Trophoblast cell (in vitro differentiated cells and primary cell): ENCODE results near the gene LBX2.

Source experiments
- DNase-seq, 2 donors: peaks; one replicate each; pipeline ENCODE4 v3.0.0-alpha.2; 2016
- H2AFZ ChIP-seq: 2 replicates; pipeline ENCODE4 v1.6.1; 2013; ENCODE audit warnings: low read length, moderate library complexity, mild to moderate bottlenecking; ENCODE audit not compliant: insufficient read depth, poor library complexity
- H2AK5ac ChIP-seq: 2 replicates; pipeline ENCODE4 v1.6.1; 2013; ENCODE audit warnings: mild to moderate bottlenecking, low read length
- H2BK120ac ChIP-seq: 2 replicates; pipeline ENCODE4 v1.6.1; 2013; ENCODE audit warnings: low read length, mild to moderate bottlenecking, moderate library complexity; ENCODE audit not compliant: insufficient read depth, poor library complexity
- H2BK12ac ChIP-seq: 2 replicates; pipeline ENCODE4 v1.6.1; 2013; ENCODE audit warnings: mild to moderate bottlenecking, low read length, moderate library complexity
- H2BK5ac ChIP-seq: 2 replicates; pipeline ENCODE4 v1.6.1; 2013; ENCODE audit warnings: low read length, low read depth, moderate library complexity, mild to moderate bottlenecking; ENCODE audit not compliant: poor library complexity
- H3K14ac ChIP-seq: 2 replicates; pipeline ENCODE4 v1.6.1; 2013; ENCODE audit warnings: mild to moderate bottlenecking, low read length
- H3K18ac ChIP-seq: 2 replicates; pipeline ENCODE4 v1.6.1; 2013; ENCODE audit warnings: mild to moderate bottlenecking, low read length
- H3K23ac ChIP-seq: 2 replicates; pipeline ENCODE4 v1.6.1; 2013; ENCODE audit warnings: low read length
- H3K27ac ChIP-seq: 2 replicates; pipeline ENCODE4 v1.5.1; 2013; ENCODE audit warnings: low read depth, mild to moderate bottlenecking, inconsistent platforms, low read length, moderate library complexity
- H3K27me3 ChIP-seq: 2 replicates; pipeline ENCODE4 v1.6.1; 2013; ENCODE audit warnings: inconsistent platforms, mild to moderate bottlenecking, low read length, moderate library complexity; ENCODE audit not compliant: insufficient read depth
- H3K36me3 ChIP-seq, 2 experiments: 1 replicate in 1 of 2; 2 replicates in 1 of 2; pipeline ENCODE4 v1.6.1; 2013; ENCODE audit warnings: low read length in 2 of 2, mild to moderate bottlenecking in 2 of 2, moderate library complexity in 1 of 2; ENCODE audit not compliant: insufficient read depth in 2 of 2, control insufficient read depth in 1 of 2
- H3K4ac ChIP-seq: 2 replicates; pipeline ENCODE4 v1.6.1; 2013; ENCODE audit warnings: low read depth, mild to moderate bottlenecking, low read length, moderate library complexity
- H3K4me1 ChIP-seq, 2 experiments: 1 replicate in 1 of 2; 2 replicates in 1 of 2; pipeline ENCODE4 v1.6.1; 2013; ENCODE audit warnings: low read length in 2 of 2, mild to moderate bottlenecking in 2 of 2, moderate library complexity in 1 of 2; ENCODE audit not compliant: insufficient read depth in 2 of 2, control insufficient read depth in 1 of 2
- H3K4me2 ChIP-seq: 2 replicates; pipeline ENCODE4 v1.6.1; 2013; ENCODE audit warnings: inconsistent platforms, mild to moderate bottlenecking, low read length, moderate library complexity
- H3K4me3 ChIP-seq: 2 replicates; pipeline ENCODE4 v1.5.1; 2013; ENCODE audit warnings: mild to moderate bottlenecking, low read depth, low read length, inconsistent platforms
- H3K79me1 ChIP-seq: one replicate; pipeline ENCODE4 v1.6.1; 2013; ENCODE audit warnings: low read length
- H3K79me2 ChIP-seq: 2 replicates; pipeline ENCODE4 v1.6.1; 2013; ENCODE audit warnings: low read length, mild to moderate bottlenecking; ENCODE audit not compliant: control insufficient read depth, insufficient read depth, poor library complexity
- H3K9ac ChIP-seq: 2 replicates; pipeline ENCODE4 v1.6.1; 2013; ENCODE audit warnings: mild to moderate bottlenecking, low read length
- H3K9me3 ChIP-seq: 2 replicates; pipeline ENCODE4 v1.6.1; 2013; ENCODE audit warnings: low read depth, mild to moderate bottlenecking, control low read depth, inconsistent platforms, low read length; ENCODE audit not compliant: insufficient read depth
- H4K12ac ChIP-seq: 2 replicates; pipeline ENCODE4 v1.6.1; 2013; ENCODE audit warnings: low read depth, mild to moderate bottlenecking, low read length, moderate library complexity
- H4K8ac ChIP-seq: 2 replicates; pipeline ENCODE4 v1.6.1; 2013; ENCODE audit warnings: low read depth, mild to moderate bottlenecking, low read length, moderate library complexity
- H4K91ac ChIP-seq: one replicate; pipeline ENCODE4 v1.6.1; 2013; ENCODE audit warnings: low read depth, mild to moderate bottlenecking, low read length, moderate library complexity
- WGBS: extraction: QIAGEN DNeasy Blood & Tissue Kit; methylation state at CpG from one replicate; pipeline ENCODE4 v1.1.7; 2013; ENCODE audit warnings: missing lambda C conversion rate; ENCODE audit not compliant: insufficient read length, insufficient coverage; ENCODE audit errors: extremely low coverage; 5-methylcytosine and 5-hydroxymethylcytosine counted together

LBX2 gene

GRCh38 chr2:74474899-74475298 lies 24.5 kb downstream of the LBX2 start:
- Histone ChIP-seq H3K4me1 (peaks cover 5 to 7% of the 10 kb centered on the region in 2 experiments), H3K18ac (no peak overlapping the region), H3K79me2 (peaks cover 3% of the 10 kb centered on the region), H2AK5ac (no peak overlapping the region), H3K36me3 (peaks cover 19 to 21% of the 10 kb centered on the region in 2 experiments), H4K12ac (no peak overlapping the region), H4K91ac (no peak overlapping the region), H2BK120ac (no peak overlapping the region), H2BK5ac (no peak overlapping the region), H3K4ac (no peak overlapping the region), H3K27me3 (no peaks in the 10 kb centered on the region), H3K9me3 (peaks cover 1% of the 10 kb centered on the region), H3K9ac (no peak overlapping the region), H2AFZ (no peak overlapping the region), H2BK12ac (no peak overlapping the region), H3K79me1 (peaks cover 9% of the 10 kb centered on the region), H3K23ac (no peak overlapping the region), H3K14ac (no peak overlapping the region), H3K4me3 (no peak overlapping the region), H4K8ac (no peak overlapping the region), H3K4me2 (no peak overlapping the region), H3K27ac (no peak overlapping the region)
- no peak for DNase-seq
- WGBS, result no CpG with 5 or more reads among the region's 5 CpGs

- DNase-seq, result no peak
- Histone ChIP-seq H3K79me1 (peaks cover 9% of the 10 kb centered on the region), H3K14ac (no peak overlapping the region), H2BK5ac (no peak overlapping the region), H2BK12ac (no peak overlapping the region), H3K18ac (no peak overlapping the region), H3K9ac (no peak overlapping the region), H3K9me3 (peaks cover 1% of the 10 kb centered on the region), H2AFZ (no peak overlapping the region), H4K8ac (no peak overlapping the region), H4K12ac (no peak overlapping the region), H3K4ac (no peak overlapping the region), H3K27me3 (no peaks in the 10 kb centered on the region), H2BK120ac (no peak overlapping the region), H3K79me2 (peaks cover 3% of the 10 kb centered on the region), H3K4me2 (no peak overlapping the region), H2AK5ac (no peak overlapping the region), H3K4me3 (no peak overlapping the region), H3K4me1 (peaks cover 5 to 7% of the 10 kb centered on the region in 2 experiments), H3K27ac (no peak overlapping the region), H3K36me3 (peaks cover 19% of the 10 kb centered on the region in 2 experiments), H4K91ac (no peak overlapping the region), H3K23ac (no peak overlapping the region)
- WGBS, result no CpG with 5 or more reads among the region's 6 CpGs
Observed at GRCh38 chr2:74474481-74474880, 24.9 kb downstream of the LBX2 start.

- Histone ChIP-seq H3K4me1 (peaks cover 5 to 7% of the 10 kb centered on the region in 2 experiments), H2BK5ac (no peak overlapping the region), H3K23ac (no peak overlapping the region), H3K9ac (peak overlapping the region; percentile 69), H2AFZ (peak overlapping the region; percentile 52), H3K18ac (no peak overlapping the region), H3K4me3 (peak overlapping the region; percentile 90), H3K27me3 (no peaks in the 10 kb centered on the region), H4K12ac (peak overlapping the region; percentile 33), H3K79me1 (peaks cover 9% of the 10 kb centered on the region), H3K79me2 (peaks cover 3% of the 10 kb centered on the region), H4K91ac (peak overlapping the region; percentile 82), H3K27ac (peak overlapping the region; percentile 78), H3K4me2 (peak overlapping the region; percentile 67), H2BK12ac (no peak overlapping the region), H3K36me3 (peaks cover 17 to 19% of the 10 kb centered on the region in 2 experiments), H3K14ac (peak overlapping the region; percentile 3), H2AK5ac (peak overlapping the region; percentile 36), H4K8ac (peak overlapping the region; percentile 55), H3K9me3 (peaks cover 1% of the 10 kb centered on the region), H3K4ac (peak overlapping the region; percentile 41), H2BK120ac (no peak overlapping the region)
- no peak for DNase-seq
- WGBS, result no CpG with 5 or more reads among the region's 7 CpGs
Observed at GRCh38 chr2:74472945-74473258, 26.5 kb downstream of the LBX2 start.

- Histone ChIP-seq H4K91ac (peak within 1 kb of the TSS; percentile 82), H2AK5ac (peak within 1 kb of the TSS; percentile 66), H3K14ac (peak within 1 kb of the TSS; percentile 85), H3K79me2 (peaks cover 3% of the 10 kb centered on the region), H2BK12ac (no peak within 1 kb of the TSS), H2BK120ac (no peak within 1 kb of the TSS), H3K27me3 (no peaks in the 10 kb centered on the region), H3K23ac (peak within 1 kb of the TSS; percentile 0), H3K9me3 (peaks cover 1% of the 10 kb centered on the region), H3K4me1 (peaks cover 5 to 7% of the 10 kb centered on the region in 2 experiments), H3K9ac (peak within 1 kb of the TSS; percentile 83), H2BK5ac (peak within 1 kb of the TSS; percentile 37), H3K36me3 (peaks cover 13 to 15% of the 10 kb centered on the region in 2 experiments), H3K4ac (peak within 1 kb of the TSS; percentile 54), H4K8ac (peak within 1 kb of the TSS; percentile 90), H3K27ac (peak within 1 kb of the TSS; percentile 78), H3K79me1 (peaks cover 9% of the 10 kb centered on the region), H2AFZ (peak within 1 kb of the TSS; percentile 74), H4K12ac (peak within 1 kb of the TSS; percentile 85), H3K18ac (peak within 1 kb of the TSS; percentile 76), H3K4me2 (peak within 1 kb of the TSS; percentile 67), H3K4me3 (peak within 1 kb of the TSS; percentile 90)
- DNase-seq, result peak; percentile 94 to 98
- no CpG with 5 or more reads among the region's 66 CpGs for WGBS
Observed at GRCh38 chr2:74472086-74472944, 27.1 kb downstream of the LBX2 start, which contains the start of gene MRPL53. MRPL53 (minus strand) TSS chr2:74472680; CDS start chr2:74472660, 20 bp downstream.
